ENCODE data around the gene CDC25B.

- TF ChIP-seq, protein P1, sequence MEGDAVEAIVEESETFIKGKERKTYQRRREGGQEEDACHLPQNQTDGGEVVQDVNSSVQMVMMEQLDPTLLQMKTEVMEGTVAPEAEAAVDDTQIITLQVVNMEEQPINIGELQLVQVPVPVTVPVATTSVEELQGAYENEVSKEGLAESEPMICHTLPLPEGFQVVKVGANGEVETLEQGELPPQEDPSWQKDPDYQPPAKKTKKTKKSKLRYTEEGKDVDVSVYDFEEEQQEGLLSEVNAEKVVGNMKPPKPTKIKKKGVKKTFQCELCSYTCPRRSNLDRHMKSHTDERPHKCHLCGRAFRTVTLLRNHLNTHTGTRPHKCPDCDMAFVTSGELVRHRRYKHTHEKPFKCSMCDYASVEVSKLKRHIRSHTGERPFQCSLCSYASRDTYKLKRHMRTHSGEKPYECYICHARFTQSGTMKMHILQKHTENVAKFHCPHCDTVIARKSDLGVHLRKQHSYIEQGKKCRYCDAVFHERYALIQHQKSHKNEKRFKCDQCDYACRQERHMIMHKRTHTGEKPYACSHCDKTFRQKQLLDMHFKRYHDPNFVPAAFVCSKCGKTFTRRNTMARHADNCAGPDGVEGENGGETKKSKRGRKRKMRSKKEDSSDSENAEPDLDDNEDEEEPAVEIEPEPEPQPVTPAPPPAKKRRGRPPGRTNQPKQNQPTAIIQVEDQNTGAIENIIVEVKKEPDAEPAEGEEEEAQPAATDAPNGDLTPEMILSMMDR (conservative IDR thresholded peaks at IDR 0.05): no peak
- TF ChIP-seq EZH2 (IDR thresholded peaks at IDR 0.05; ENCODE audit: low read depth): no peak
These were observed 13.0 kb upstream of the CDC25B start for GRCh38 chr20:3783068-3783489.

Data from PC-9 (cell line).